Dedifferentiated amniotic fluid mesenchymal stem cell (primary cell): ENCODE measurements around the gene IFT43.
"Not testable (repeated sequence)": the region's sequence is repeated elsewhere in the genome, so short reads cannot be mapped to it uniquely, and the experiment has no call there.

Experiments used
- DNase-seq: peaks from one replicate; pipeline ENCODE4 v3.0.0-alpha.2; 2016; ENCODE audit errors: extremely low spot score

The IFT43 gene

DNA sequence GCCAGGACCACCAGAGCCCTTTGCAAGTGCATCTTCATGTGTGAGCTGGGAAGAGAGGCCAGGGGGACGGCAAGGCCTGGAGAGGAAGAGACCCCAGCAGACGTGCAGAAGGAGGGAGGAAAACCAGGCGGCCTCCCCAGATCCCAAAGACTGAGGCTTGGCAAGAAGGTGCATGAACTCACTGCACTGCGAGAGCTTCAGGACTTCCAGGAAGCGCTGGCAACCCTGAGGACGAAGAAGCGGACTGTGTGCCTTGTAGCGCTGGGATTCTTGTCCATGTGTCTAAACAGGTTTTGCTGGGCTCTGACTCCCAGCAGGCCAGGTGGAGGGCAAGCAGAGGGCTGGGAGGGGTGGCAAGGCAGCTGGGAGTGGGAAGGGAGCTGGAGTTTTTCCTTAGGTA is 4.7 kb upstream of the IFT43 start:
- no peak for DNase-seq

DNA sequence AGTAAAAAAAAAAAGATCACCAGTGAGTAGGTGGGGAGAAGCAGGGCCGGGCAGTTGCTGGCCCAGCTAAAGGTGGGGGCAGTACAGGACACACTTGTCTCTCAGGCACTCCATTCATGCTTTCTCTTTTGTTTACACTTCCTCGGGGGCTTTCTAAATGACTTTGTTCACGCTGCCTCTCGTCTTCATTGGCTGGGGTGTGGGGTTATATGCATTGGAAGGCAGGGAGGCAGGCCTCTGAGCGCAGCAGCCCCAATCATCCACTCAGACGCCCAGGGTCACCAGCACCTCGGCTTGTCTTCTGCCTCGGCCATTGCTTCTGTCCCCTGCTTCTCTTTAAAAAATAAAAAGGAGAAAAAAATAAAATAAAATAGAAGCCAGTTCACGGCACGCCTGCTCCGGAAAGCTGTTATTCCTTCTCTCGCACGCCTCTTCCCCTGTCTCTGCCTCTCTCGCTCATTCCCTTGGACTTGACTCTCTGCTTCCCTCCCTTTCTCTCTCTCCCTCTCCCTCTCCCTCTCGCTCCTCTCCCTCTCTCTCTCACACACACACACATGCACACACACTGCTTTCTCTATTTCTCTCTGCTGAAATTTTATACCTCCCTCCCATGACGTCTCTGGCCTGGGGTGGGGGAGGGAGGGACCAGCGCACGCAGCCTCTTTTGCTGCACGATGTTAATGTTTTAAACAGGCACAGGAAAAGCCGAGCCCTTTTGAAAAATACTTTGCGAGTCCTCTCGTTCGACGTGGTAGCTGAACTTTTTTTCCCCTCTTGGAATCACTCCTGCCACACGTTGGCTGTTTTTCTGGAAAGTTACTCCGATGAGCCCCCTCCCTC is 3.9 kb upstream of the IFT43 start, which contains the start of gene TGFB3:
Gene TGFB3 (minus strand): TSS at position 570 of the 840 bp plus-strand sequence. CDS start 1,102 bp downstream, outside the sequence.
- peak; percentile 86 for DNase-seq

DNA sequence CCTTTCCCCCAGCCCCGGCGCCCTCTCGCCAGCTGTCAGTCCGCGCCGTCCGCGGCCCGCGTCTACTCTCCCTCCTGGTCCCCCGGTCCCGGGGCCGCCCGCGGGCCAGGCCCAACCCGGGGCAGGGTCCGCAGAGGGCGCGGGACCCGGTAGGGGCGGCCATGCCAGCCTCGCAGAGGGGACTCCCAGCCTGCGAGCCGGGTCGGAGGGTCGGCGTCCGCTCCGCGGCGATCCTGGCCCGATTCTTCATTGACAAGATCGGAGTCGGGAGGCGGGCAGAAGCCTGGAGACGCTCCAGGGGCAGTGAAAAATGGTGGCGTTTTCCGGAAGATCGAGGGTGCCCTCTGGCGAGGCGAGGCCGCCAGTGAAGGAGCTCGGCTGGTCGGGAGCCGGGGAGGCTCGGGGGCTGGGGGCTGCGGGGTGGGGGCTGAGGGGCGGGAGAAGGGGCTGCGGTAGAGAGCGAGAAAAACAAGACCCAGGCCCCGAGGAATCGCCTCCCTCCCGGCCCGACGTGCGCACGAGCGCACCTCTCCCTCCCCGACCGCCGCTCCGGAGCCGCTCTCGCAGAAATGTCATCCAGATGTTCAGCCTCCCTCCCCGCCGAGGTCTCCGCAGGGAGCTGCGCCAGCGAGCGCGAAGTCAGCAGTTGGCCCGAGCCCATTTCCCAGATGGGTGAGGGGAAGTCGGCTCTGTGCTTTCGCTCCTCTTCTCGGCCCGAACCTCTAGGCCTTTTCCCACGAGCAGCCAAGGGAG is 3.1 kb upstream of the IFT43 start:
- peak; percentile 75 for DNase-seq

DNA sequence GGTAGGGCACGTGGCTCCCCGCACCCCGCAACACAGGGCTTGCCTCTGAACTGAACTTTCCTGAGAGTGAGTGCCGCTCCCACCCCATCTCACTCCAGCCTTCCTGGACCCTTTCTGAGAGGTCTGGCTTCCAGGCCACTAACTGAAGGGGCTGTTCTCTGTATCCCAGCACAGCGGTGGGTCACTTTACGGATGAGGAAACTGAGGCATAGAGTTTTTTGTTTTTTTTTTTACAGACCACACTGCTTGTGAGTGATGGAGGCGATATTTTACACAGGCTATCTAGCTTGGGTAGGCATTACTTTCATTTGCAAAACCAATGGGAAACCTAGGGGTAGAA is 2.6 kb upstream of the IFT43 start:
- DNase-seq, result no peak

DNA sequence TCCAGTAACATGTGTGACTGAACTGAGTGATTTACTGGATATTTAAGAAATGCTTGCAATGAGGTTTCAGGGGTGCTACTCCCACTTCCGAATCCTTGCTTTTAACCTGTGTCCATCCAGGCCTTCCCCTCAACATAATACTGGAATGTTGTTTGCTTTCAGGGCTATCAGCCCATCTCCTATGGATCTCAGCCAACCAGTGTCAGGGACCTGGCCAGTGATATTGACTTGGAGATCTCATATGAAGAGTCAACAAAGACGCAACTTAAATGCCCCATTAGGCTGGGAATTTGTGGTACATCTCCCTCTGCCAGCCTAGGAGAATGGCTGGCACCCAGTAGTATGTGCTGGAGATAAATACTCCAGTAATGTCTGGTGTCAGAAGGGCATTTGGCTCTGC is 889 bp upstream of the IFT43 start:
- no peak for DNase-seq

DNA sequence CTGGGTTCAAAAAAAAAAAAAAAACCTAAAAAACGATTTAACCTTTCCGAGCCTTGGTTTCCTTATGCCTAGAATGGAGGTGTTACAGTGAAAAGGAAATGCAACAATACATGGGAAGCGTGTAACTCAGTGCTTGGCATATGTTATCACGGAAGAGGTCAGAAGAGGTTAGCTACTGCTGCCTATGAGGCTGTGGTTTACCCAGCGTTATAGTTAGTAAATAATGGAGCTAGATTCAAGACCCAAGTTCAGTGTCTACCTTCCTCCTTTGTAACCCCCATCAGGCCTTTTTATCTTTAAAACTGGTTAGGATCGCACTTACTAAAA is 839 bp downstream of the IFT43 start:
- DNase-seq, result no peak

DNA sequence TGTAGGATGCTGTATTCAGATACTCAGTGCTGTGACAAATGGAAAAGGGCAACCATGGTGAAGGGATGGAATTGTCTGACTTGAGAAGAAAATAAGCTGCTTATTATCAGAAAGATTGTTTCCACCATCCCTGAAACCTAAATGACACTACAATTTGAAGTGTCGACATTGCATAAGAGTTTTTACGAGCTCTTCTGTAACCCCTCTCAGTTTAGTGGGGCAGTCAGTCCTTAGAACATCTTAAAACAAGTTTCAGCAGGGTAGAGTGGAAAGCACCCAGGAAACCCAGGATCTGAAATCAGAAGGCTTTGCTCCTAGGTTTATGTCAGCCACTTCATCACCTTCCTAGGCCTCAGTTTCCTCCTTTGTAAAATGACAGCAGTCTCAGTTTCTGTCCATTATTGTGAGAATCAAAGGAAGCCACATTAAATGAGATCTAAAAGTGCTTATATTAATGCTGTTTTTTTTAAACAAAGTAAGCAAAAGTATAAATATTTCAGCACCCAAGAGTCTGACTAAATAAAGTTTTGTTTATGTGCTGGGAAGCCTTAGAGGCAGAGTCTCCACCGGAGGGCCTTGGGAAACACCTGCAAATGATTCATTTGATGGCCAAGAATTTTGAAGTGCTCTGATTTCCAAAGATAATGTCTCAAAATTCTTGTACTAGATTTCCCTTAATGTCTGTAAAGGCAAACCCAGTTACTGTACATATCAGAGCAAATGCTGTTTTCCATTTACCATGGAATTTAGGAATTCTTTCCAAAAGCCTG is 1.8 kb downstream of the IFT43 start:
- no peak for DNase-seq

DNA sequence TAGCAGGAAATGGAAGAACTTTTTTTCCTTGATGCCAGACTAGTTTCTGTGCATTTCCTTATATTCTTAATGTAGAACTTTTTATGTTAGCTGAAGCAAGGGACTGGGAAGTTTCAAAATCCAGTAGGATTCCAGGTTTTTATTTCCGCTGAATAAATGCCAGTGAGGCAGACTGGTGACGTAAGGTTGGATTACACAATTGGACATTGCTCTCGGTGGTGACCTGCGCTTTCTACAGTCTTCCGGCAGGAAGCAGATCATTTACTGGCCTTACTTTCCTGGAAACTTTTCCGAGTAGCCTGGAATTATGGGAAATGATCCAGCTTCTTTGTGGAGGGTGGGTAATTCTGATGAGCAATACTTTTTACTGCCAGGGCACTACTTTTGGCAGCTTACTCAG is 3.6 kb downstream of the IFT43 start:
- no peak for DNase-seq

DNA sequence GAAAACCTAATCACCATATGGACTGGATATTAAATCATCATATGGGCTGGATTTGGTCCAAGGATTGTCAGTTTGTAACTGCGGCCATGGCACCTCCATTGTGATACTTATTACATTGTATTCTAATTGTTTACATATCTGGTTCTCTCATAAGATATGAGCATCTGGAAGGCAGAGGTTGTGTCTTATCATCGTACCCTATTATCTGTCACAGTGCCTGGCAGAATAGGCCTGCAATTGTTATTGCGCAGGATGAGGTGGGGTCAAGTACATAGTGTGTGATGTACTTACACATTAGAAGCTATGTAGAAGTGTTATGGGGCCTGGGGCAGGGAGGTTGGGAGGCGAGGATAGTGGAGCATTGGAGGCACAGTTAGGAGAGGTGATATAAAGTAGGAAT is 4.7 kb downstream of the IFT43 start:
- DNase-seq, result no peak

DNA sequence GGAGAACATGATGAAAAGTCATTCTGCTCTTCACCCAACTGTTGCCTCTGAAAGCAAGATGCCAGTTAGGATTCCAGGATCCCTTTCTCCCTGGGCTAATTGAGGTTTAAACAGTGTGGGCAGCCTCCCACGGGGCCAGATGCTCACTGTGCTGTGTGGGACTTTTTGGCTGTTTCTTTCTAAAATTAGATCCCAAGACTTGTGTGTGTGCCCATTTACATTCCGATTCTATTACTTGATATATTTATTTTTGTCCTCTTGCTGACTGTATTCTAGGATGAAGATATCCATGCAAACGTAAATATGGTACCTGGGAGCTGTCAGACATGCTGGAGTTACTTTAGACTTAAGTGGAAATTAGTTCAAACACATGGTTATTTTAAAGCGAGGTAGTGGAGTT is 6.2 kb downstream of the IFT43 start:
- no peak for DNase-seq

DNA sequence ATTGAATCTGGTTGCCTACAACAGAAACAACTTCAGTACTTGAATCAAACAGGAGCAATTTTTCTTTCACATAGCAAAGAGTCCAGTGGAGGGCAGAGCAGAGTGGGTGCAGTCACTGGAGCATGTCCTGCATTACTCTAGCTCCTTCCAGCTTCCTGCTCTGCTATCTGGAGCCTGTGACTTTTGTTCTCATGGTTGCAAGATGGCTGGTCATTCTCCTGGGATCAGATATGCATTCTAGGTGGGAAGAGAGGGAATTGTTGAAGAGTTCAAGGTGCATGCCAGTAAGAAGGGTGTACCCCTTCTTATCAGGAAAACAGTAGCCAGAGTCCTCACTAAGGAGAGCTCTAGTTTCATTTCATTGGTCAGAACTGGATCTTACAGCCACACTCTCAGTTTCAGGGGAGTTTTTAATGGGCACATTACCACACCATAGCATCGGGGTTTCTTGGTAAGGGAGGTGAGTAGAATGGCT is 8.0 kb downstream of the IFT43 start:
- DNase-seq, result no peak

DNA sequence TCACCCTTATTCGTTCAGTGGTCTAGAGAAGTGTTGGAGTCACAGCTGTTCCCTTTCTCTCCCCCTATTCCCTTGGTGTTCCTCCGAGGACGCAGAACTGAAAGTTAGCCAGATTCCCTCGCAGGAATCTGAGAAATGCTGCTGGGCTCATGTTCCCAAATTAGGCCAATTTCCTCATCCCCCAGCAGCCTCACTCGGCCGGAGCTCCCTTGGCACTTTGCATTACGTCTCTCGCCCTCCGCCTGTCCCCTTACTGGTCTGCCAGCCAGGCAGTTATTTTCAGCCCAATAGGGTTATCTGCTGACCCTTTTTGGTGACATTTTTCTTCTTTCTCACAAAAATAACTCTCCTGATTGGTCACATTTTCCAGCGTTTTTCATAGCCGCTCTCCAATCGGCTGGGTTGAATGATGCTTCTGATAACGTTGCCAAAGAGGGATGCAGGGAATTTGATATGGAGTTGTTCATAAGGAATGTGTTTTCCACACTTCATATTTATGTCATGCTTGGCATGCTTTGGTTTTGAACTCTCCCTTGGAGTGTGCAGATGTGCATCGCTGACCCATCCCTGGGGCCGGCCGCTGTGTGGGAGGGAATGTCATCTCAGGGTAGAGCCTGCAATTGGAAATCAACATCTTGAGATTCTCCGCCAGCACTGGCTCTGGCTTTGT is 9.9 kb downstream of the IFT43 start:
- no peak for DNase-seq

DNA sequence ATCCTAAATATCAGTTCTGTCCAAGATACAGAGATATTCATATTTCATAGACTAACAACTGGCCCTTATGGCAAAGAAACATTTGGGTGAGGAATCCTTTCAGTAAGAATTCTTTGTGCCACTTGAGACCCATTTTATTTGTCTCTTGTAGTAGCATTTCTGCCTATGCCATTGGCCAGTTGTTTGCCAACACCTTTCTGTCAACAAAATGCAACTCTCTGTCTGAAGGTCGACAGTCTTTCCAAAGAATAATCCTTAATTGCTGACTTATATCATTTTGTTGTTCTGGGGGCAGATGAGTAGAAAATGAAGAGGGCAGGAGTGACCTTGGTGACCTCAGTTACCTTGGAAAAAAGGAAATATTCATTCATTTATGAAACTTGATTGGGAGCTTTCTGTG is 10.9 kb downstream of the IFT43 start:
- no peak for DNase-seq

DNA sequence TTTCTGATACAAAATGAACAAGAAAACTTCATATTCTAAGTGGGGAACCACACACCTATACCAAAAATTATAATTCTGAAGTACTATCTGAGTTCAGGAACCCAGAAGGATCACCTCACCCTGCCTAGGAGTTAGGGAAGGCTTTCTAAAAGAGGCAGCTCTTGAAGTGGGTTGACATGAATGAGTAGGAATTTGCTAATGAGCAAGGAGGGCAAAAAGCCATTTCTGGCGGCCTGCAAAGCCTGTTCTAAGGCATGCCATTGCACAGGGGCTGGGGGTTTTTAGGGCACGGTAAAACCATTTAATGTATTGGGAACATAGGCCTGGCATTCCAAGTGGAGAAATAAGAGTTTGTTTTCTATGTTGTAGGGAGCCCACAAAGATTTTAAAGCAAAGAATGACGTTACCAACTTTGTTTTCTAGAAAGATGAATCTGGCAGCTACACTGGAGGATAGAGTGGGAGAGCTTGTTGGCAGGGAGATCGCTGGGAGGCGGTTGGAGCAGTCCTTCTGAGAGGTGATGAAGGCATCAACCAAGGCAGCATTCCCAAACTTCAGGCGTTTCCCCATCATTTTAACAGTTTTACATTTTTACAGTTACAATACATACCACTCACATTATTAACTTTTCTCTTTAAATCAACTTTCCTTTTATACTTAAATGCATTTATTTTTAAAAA is 14.1 kb downstream of the IFT43 start:
- DNase-seq, result no peak

DNA sequence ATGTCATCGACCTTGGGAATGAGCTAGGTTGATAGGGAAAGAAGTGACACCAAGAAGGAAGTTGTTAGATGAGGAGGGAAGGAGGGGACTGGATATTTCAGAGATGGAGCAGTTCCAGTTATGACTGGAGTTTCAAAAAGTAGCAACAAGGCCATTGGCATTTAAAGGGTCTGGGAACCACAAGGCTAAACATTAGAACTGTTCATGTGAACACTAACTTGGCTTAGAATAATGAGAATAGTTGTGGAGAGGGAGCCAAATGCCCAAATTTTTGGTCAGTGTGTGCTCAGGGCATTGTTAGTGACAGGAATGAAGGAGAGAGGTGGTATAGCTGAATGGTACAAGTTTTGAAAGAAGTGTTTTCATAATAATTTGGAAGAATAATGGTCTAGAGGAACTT is 16.8 kb downstream of the IFT43 start:
- no peak for DNase-seq

DNA sequence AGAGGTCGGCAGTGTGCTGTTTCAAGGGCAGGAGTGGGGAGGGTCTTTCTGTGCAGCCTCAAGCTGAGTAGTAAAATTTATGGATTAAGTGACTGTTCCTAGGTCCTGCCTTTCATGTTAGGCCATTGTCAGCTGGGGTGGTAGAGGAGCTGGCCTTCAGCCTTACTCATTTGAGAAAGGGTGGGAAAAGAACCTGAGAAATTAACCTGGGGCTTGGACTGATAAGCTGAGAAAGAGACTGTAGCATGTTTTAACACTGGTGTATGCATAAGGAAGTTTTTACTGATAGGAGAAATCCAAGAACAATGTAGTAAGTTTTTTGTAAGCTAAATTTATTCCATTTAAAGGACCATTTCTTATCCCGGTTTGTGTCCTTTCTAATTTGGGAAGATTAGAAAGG is 20.7 kb downstream of the IFT43 start:
- no peak for DNase-seq

DNA sequence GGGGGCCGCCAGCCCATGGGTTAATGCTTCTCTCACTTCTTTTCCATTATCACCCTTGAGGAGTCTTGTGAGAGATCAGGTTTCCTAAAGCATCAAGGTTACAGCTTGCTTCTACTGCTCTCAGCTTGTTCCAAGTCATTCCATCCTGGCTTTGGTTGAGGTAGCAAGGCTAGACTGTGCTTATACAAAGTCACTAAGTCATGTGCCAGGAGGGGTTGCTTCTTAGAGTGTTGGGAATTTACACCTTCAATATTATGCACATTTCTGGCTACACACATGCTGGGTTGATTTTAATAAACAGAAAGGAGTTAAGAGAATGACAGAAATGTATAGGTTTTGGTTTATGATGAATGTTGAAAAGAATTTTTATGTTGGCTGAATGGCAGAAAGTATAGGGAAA is 21.8 kb downstream of the IFT43 start:
- no peak for DNase-seq

DNA sequence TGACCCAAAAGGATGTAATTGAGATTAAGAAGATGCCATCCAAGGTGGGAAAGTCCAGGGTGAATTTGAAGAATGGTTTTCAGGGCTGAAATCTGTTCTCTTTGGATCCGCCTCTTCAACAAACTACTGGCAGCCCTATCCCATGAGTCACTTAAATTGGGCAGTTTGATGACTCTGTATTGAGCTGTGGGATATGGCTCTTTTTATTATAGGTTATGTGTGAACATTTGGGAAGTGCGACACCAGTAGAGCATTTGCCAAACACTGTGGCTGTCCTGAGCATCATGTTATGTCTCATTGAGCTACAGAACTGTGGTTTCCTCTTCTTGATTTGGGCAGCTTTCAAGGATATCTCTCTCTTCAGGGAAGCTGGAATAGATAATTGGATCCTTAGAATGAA is 22.3 kb downstream of the IFT43 start:
- no peak for DNase-seq

DNA sequence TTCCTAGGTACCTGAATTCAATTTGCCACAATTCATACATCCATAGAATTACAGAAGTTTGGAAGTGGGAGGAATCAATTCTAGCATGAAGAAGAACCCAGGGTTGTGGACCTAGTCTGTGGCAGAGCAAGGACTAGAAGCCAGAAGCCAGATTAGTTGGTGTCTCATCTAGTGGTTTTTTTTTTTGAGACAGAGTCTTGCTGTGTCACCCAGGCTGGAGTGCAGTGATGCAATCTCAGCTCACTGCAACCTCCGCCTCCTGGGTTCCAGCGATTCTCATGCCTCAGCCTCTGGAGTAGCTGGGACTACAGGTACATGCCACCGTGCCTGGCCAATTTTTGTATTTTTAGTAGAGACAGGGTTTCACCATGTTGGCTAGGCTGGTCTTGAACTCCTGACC is 24.1 kb downstream of the IFT43 start:
- DNase-seq, result not testable (repeated sequence)

DNA sequence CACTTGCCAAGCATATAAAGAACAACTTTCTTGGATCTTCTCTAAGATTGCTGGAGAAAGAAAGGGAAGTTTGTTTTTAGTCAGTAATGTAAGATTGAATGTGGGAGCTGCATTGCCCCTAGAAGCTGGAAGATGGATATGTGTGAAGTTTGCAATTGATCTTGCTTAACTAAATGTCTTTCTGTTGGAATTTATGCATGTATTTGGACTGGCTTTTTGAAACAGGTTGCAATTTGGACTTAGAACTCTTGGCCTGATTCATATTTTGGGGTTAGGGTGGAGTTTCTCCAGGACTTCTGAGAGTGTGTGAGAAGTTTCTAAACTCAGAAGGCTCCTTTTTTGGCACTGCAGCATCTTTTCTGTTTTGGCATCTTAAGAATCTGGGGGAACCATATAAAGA is 26.4 kb downstream of the IFT43 start:
- no peak for DNase-seq

DNA sequence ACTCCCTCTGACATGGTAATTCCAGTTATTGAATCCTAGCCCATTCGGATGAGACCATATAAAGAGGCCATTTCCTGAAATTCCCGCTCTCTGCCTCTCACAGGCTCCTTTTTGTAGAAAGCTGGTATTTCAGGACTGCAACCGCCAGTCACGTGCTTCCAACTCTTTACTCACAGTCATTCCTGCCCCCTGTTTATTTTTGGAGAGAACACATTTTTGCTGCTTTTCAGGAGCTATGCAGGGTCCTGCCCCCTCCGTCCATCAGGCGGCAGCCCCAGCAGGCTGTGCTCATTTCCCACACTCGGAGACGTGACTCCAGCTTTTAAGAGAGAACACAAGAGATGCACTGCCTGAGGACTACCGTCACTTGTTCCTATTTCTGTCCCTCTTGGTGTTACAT is 26.8 kb downstream of the IFT43 start:
- DNase-seq, result no peak
